ENCODE results near the gene B9D1.

The B9D1 gene, protein sequence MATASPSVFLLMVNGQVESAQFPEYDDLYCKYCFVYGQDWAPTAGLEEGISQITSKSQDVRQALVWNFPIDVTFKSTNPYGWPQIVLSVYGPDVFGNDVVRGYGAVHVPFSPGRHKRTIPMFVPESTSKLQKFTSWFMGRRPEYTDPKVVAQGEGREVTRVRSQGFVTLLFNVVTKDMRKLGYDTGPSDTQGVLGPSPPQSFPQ

DNA sequence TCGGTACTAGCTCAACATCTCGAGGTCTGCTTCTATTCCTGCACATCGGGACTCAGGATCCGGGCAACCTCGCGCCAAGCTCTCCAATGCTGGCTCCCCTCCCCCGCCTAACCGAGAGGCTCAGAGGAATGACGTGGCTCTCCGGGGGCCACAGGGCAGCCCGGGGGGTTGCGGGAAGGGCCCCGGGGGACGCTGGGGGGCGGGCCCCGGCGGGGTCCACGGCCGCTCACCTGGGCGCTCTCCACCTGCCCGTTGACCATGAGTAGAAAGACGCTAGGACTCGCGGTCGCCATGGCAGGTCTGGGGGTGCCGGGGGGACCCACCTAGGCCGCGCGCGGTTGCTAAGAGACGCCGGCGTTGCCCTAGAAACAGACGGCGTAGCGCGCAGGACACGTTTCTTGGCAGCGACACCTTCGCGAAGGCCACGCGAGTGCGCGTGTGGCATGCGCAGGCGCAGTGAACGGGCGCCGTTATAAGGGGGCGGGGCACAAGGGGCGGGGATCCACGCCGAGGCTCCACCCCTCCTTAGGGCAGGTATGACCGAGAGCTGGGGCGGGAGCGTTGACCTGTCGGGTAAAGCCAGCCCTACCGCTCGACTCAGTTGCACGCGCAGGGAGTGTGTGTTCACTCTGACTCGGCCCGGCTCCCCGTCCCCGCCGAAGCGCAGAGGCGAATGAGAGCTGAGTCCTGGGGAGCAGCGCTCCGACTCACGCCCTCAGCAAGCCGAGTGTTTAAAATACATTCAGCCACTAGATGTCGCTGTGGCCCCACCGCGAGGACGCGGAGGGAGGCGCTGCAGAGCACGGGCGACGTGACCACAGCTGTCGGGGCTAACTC lies at the start of gene B9D1:
TSS of gene B9D1 (minus strand) at position 447 of the 837 bp plus-strand sequence. CDS start at position 293, 154 bp downstream.
- peak; percentile 91 for DNase-seq (ENCODE audit: low spot score)

DNA sequence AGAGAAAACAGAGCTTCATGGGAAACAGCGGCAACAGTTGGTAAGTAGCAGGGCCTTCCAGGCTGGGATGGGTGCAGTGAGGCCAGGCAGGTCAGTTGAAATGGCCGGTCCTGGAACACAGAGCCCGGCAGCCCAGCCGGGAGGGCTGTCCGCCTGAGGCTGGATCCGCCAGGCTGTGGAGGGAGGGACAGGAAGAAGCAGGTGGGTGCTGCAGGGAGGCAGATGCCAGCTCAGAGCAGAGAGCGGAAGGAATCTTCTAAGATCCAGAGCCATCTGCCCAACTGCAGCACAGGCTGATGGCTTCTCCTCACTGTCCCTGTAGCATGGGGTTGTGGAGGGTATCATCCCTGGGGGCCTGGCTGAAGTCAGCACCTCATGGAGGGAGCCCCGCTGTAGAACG lies 49.1 kb upstream of the B9D1 start:
- no peak for DNase-seq (ENCODE audit: low spot score)

DNA sequence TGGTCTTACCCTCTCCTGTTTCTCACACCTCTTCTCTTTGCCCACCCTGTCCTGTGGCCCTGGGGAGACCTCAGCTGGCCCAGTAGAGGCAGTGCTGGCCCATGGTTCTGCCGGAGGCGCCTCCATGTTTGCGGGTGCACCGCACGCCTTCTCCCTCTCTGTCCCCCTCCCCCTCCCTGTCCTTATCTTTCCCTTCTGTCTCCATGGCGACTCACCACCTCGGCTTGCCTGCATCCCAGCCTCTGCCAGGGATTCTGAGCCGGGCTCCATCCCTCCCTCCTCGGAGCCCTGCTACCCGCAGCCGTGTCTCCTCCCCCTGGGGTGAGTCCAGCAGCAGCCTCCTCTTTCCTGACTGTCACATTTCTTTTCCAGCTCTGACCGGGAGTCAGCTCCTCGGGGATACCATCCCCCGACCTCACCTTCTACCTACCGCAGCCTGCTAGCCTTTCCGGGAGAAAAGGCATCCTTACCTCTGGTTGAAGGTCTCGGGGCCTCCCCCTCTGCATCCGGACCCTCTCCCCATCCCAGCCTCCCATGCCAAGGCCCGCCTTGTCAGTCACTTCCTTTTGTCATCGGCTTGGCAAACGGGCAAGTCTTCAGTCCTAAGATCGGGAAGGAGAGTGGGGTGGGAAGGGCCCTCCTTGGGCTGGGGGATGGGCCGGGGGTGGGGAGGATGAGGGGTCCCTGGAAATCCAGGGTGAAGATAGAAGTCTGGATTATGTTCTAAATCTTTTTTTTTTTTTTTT lies 48.5 kb upstream of the B9D1 start, which contains the start of gene RNF112:
TSS of gene RNF112 (plus strand) at position 358 of the 746 bp plus-strand sequence. CDS start at position 535, 177 bp downstream.
- peak; percentile 49 for DNase-seq (ENCODE audit: low spot score)

DNA sequence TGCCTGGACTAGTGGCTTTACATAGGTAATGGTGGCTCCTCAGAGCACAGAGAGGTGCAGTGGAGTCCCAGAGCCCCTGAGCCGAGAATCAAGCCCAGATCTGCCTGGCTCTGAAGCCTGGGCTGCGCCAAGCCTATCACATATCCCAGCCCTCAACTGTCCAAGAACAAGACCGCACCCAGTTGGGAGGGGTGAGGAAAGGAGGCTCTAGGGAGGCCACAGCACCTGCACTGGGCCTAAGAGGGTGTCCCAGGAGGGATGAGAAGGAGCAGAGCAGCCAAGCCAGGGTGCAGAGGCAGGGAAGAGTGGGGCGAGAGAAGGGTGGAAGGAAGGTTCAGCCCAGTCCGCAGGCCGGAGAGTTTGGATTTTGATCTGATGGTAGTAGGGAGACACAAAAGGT lies 47.6 kb upstream of the B9D1 start:
- DNase-seq (ENCODE audit: low spot score): no peak

DNA sequence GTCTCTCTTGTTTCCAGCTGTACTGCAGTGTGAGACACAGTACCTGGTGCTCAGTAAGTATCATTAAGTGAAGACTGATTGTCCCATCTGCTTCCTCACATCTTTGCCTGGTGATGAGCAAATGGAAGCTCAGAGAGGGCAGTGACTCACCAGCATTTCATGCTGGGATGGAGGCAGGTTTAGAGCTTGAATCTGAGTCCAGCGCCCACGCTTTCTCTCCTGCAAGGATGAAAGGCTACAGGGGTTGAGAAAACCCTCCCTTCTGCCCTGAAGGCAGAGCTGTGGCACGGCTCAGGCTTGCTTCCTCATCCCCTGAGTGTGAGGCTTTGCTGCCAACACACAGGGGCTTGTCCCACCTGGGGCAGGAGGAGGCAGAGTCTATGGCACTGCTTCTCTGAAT lies 47.0 kb upstream of the B9D1 start:
- DNase-seq (ENCODE audit: low spot score): no peak

DNA sequence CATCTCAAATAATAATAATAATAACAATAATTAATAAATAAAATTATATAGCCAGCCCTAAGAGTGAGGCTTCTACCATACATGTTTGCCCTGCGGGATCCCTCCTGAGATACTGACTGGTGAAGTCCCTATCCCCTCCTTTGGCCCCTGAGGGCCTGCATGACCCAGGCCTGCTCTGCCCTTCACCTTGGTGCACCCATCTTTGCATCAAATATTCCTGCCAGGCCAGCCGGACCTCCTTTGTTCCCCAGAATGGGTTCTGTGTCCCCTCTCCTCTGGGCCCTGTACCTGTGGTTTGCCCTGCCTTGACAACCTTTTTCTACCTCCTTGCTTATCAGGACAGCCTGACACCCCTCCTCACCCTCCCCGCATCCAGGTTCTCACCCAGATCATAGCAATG lies 46.5 kb upstream of the B9D1 start:
- DNase-seq (ENCODE audit: low spot score): no peak

DNA sequence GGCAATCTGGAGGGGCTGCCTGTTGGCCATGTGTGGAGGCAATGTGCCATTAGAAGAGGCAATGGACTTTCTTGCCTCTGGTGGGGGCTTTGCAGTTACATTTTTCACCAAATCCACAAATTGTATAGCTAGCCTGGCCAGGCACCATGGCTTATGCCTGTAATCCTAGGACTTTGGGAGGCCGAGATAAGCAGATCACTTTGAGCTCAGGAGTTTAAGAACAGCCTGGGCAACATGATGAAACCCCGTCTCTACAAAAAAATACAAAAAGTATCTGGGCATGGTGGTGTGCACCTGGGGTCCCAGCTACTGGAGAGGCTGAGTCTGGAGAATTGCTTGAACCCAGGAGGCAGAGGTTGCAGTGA lies 45.8 kb upstream of the B9D1 start:
- no peak for DNase-seq (ENCODE audit: low spot score)

DNA sequence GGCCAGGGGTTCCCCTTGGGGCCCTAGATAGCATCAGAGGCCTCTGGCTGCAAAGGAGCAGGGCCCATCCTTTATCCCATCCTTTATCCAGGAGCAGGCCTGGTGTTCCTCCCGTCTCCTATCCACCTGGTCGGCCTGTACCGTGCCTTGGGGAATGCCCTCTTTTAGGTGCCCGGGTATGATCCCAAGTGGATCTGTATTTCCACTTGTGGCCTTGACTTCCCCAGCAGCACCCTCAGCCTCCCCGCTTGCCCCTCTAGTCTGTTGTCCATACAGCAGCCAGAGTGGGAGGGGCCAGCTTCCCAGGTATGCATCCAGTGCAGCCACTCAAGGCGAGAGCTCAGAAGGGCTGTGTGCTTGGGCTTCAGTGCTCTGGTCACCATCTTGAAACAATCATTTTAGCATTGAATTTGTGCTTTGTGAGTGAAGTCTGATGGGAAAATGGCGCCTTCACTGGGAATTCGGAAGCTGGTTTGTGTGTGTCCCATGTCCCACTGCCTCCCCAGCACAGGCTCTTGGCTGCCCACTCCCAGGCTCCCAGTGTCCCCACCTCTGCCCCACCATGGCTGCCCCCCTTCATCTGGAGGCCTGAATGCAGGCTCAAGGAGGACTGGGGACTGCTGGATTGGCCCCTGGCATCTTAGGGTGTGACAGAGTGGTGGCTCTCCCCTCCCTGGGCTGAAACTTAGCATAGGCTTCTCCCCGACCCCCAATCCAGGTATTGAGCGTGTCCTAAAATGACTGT lies 45.2 kb upstream of the B9D1 start:
- DNase-seq (ENCODE audit: low spot score): no peak

DNA sequence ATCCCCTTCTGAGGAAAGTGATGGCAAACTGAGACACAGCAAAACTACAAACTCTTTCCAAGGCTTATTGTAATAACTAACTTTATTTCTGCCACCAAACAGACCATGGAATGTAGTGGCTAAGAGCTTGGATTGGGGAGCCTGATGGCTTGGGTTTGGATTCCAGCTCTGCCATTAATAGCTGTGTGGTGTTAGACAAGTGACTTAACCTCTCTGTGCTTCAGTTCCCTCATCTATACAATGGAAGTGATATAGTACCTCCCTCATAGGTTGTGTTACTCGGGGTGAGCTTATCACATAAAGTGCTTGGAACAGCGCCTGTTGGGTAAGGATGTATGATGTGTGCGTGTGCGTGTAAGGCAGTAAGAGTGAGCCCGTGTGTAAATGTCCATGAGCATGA lies 42.6 kb upstream of the B9D1 start:
- no peak for DNase-seq (ENCODE audit: low spot score)

DNA sequence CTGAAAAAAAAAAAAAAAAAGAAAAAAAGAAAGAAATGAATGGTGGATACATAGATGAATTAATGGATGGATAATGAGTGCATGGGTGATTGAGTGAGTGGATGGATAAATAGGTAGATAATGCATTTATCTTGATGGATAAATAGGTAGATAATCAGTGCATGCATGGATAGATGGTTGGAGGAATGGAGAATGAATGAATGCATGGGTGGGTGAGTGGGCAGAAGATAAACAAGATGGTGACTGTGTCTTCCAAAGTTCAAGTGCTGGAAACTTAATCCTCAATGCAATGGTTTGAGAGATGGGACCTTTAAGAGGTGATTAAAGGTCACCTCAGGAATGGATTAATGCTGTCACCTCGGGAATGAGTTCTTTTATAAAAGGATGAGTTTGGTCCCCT lies 41.7 kb upstream of the B9D1 start:
- DNase-seq (ENCODE audit: low spot score): no peak

DNA sequence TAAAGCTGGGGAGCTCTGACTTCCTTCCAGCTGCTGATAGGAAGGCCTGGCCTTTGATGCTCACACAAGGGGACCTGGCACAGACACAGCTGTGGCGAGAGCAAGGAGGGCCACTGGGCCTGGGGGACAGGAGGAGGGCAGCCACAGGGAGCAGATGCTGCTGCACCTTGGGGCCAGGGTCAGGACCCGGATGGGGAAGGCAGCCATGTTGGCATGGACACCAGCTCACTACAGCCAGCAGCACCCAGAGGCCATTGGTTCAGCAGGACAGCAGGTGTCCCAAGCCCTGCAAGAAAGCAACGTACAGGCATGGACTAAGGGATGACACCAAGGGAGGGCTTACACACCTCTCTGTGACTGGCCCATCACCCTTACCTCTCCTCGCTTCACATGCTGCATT lies 40.5 kb upstream of the B9D1 start:
- no peak for DNase-seq (ENCODE audit: low spot score)

DNA sequence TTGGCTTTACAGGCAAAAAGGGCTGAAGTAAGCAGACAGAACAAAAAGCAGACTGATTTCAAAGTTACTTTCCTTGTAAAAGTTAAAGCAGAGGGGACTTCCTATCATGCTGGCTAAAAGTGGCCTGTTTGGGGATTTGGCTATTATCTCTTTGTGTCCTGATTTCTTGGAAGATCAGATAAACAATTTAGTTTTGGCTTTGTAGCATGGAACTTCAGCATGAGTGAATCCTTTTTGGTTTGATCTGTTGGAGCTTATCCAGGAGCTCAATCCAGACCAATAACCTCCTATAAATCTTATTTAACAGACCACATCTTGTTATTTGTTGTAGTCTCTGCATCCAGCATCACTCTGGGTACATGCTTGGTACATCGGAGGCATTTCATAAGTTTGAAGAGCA lies 39.6 kb upstream of the B9D1 start:
- DNase-seq (ENCODE audit: low spot score): no peak

DNA sequence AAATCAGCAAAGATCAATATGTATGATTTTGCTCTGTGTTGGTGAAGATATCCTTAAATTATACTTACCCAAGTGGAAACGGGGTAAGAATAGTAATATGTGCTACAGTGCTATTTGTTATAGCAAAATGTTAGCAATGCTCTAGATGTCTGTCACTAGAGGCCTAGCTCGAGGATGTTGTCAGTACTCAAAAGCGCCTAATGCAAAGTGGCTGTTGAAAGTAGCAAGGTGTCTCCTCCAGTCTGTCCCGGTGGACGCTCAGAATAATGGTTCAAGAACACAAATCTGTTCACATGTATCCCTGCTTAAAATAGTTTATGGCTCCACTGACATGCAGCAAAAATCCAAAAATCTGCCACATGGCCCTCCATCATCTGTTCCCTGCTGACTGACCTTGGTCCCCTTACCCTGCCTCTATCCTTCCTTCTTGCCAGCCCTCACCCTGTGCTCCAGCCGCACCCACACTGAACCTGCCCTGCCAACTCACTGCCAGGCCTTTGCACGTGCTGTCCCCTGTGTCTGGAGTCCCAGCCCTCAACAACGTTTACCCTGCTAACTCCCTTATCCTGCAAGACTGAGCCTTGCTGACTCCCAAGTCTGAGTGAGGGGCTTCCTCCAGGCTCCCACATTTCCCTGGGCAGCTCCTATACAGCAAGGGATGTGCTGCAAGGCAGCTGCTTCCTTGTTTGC lies 38.9 kb upstream of the B9D1 start:
- DNase-seq (ENCODE audit: low spot score): no peak

DNA sequence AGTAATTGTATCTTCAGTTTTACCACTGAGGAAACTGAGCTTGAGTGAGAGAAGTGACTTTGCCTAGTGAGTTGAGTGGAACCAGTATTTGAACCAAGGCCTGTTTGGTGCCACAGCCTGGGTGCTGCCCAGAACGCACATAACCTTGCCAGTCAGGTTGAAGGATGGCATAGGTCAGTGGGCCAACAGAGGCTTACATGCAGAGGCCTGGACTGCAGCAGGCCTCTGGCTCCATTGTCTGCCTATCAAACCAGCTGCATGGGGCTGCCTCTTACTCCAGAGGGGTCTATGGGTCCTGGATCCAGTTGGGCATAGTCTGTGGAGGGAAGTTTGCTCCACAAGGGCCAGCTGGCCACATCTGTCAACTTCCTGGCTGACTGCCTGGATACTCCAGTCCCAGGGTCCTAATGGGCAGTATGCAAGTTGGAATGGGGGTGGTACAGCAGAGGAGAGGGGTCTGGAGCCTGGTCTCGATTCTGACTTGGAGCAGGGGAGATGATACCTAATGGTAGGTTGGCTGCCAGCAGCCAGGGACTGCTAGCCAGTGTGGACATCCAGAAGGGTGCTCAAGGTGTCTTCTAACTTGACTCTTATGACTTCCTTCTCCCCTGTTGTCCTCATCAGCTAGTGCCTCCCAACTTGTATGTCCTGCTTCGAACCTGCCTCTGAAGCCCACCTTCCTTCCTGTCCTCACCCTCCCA lies 37.4 kb upstream of the B9D1 start:
- no peak for DNase-seq (ENCODE audit: low spot score)

DNA sequence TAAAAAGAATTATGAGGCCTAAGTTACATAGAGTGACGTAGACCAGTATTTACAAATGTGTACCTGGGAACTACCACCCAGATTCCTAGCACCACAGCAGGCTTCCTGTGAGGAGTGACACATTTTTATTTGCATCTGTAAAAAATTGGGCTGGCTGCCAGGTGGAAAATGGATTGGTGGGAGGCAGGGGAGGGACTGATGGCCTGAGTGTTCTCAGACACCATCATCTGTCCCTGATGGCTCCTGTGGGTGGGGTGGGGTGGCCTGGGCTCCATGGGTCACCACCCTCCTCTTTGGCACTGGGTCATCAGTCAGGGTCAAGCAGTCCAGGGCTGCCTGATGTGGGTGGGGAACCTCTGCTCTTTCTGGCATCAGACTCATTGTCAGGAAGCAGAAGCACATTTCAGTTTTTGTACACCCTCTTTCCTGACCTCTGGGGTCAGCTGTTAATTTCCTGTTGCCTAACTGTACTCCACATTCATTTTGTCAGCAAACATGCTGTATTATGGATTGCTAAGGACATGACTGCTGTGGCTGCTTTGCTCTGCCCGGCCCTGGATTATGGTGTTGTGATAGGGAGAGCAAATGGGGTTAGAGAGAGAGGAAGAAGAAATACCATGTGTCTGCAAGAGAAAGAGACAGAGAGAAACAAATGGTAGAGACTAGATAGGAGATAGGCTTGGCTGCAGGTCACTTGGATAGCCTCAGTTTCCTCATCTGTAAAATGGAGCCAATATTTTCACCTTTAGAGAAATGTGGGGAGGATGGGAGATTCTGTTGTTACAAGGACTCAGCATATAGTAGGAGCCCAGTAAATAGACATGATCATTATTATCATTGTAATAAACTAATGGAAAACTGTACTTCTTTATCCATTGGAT lies 36.0 kb upstream of the B9D1 start:
- no peak for DNase-seq (ENCODE audit: low spot score)

DNA sequence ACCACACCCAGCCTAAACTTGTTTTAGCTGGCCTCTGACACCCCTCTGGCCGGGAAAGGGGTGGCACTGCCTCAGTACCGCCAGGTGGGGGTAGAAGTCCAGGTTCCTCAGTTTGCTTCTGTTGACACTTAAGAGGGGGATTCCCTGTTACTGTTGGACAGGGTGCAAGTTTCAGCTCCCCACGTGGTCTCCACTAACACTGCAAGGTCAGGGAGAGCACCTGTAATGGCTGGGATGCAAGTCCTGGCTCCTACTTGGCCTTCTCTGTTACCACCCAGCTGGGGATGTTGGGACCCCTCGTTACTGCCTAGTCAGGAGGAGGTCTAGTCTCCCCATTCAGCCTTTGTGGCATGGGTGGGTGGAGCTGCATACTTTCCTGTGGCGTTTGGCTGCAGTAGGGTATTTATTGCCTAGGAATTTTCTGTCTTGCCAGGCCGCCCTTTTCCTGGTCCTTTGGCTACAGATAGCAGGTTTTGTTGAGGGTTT lies 35.1 kb upstream of the B9D1 start:
- no peak for DNase-seq (ENCODE audit: low spot score)

DNA sequence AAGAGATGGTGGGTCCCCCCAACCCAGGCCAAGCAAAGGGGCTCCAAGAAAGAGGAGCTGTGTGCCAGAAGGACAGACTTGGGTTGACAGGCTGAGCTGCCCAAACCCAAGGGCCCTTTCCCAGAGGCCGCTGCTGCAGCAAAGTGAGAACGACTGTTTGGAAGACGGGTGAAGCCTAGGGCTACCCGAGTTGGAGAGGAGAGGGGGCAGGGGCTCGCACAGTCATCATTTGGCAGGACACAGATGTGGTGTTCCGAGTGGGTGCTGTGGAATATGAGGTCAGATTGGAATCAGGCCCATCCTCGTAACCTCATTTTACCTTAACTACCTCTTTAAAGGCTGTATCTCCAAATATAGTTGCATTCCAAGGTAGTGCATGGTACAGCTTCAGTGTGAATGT lies 29.8 kb upstream of the B9D1 start:
- DNase-seq (ENCODE audit: low spot score): no peak

DNA sequence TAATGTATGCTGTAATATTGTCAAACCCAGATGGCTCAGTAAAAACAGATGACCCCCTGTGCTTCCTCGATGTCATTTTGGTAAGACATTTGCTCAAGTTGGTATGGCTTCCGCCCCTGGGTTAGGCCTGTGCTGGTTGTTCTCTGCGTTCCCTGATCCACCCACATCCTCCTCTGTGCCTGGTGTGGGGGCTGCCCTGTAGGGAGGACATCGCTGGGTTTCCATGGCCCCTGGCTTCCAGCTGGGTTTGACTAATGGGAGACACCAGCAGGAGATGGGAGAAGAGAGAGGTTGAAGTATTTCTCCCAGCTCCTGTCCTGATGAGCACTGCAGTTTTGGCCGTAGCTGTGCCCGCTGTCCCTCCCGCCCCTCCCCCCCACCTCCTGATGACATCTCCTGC lies 28.9 kb upstream of the B9D1 start:
- no peak for DNase-seq (ENCODE audit: low spot score)

DNA sequence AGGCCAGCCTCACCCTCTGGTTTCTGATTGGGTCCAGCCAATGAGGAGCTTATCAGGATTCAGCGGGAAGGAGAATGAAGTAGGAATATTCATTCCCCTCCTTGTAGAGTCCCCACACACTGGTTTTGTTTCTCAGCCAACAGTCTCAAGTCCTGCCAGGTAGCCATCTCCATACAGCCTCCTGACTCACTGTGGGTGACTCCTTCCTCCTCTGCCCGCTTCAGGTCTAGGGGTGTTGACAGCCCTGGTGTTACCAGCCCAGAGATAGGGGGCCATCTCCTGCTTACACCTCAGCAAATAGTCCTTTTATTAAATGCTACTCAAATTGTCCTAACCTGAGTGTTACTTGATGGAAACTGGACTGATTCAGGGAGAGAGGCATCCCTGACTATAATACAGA lies 28.4 kb upstream of the B9D1 start:
- DNase-seq (ENCODE audit: low spot score): no peak
